ENCODE data around the gene SDK1.
A peak's percentile ranks its signal among the peaks of the same experiment; 100 is the strongest.

SDK1 gene

GRCh38 chr7:3404501-3404900 is 103.4 kb downstream of the SDK1 start:
- DNase-seq = no peak

GRCh38 chr7:3408814-3409595 is 108.0 kb downstream of the SDK1 start:
- no peak for DNase-seq

DNA sequence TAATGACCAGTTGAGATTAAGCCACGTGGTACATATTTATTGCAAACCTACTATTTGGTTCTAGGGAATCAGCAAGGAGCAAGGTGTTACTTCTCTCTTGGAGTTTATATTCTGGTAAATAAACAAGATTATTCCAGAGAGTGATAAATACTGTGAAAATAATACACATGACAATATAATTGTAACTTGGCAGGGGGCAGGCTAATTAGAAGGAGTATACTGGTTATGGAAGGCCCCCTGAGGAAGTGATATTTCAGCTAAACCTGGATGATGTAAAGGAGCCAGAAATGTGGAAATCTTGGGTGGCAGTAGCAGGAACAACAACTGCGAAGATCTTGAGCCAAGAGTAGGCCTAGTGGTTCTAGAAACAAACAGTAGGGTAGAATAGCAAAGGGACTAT is 111.8 kb downstream of the SDK1 start:
- DNase-seq = no peak

GRCh38 chr7:3415861-3416312 is 114.8 kb downstream of the SDK1 start:
- DNase-seq = no peak

GRCh38 chr7:3416453-3416852 is 115.4 kb downstream of the SDK1 start:
- DNase-seq = no peak

DNA sequence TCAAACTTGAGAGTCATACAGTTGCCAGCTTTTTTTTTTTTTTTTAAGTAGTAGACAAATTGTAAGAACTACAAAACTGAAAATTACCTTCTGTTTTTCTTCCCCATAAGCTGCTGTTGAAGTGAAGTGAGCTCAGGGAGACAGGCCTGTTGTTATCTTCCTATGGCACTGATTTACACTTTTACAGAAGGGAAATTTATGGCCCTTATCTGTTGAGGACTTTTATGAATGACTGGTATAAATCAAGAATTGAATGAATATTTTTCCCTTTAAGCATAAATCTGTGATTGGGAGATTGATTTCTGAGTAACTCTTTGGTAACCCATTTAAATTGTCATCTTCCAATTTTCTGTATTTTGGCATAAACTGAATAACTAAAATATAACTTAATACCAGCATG is 124.0 kb downstream of the SDK1 start:
- DNase-seq = no peak

GRCh38 chr7:3426064-3426463 is 125.0 kb downstream of the SDK1 start:
- no peak for DNase-seq

DNA sequence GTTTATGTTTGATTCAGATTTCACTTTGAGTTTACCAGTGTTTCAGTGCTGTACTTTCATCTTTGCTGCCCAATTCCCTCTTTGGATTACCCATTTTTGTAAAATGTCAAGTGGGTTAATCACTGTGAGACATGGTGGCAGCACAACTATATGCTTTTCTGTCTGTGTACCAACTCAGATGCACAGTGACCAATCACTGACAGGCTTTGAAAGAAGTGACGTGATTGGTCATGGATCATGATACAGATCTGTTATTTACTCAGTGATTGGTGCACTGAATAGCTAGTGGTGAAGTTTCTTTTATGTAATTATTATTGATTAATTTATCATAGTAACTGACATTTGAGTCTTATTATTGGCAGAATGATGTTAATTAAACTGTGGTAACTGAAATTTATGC is 126.9 kb downstream of the SDK1 start:
- peak in 7 of 56 donors; percentile 0 to 29 (median 9) for DNase-seq

DNA sequence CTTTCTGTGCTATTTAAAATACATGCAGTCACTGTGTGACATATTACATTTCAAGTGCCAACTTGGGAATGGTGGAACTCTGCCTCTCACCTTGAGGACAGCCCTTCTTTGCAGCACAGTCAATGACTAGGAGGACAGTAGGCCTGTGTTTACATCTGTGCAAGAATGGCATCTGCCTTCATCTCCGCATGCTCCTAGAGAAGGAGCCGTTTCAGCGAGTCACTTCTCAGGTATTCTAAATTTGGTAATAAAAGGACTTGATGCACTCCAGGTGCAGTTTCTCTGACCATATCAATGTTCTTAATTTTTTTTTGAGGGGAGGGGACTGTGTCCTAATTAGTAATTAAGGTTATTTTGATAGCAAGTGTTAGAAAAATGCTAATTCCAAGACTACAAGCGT is 128.9 kb downstream of the SDK1 start:
- no peak for DNase-seq

DNA sequence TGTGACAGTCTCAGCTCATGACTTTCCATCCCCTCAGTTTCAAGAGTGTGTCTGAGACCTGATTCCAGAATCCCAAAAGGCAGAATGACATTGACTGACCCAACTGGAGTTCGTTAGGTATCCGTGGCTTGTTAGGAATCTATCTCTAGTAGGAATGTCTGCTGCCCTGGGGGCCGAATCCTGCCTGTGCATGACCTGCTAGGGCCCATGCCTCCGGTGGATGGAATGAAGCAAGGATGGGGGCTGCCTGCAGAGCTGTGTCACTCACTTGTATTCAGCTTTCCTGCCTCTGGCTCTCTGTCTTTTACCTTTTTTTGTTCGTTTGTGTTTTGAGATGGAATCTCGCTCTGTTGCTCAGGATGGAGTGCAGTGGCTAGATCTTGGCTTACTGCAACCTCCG is 129.5 kb downstream of the SDK1 start:
- no peak for DNase-seq

- DNase-seq = no peak
Observed at GRCh38 chr7:3431306-3431705, 130.3 kb downstream of the SDK1 start.

GRCh38 chr7:3432911-3433310 is 131.9 kb downstream of the SDK1 start:
- no peak for DNase-seq

DNA sequence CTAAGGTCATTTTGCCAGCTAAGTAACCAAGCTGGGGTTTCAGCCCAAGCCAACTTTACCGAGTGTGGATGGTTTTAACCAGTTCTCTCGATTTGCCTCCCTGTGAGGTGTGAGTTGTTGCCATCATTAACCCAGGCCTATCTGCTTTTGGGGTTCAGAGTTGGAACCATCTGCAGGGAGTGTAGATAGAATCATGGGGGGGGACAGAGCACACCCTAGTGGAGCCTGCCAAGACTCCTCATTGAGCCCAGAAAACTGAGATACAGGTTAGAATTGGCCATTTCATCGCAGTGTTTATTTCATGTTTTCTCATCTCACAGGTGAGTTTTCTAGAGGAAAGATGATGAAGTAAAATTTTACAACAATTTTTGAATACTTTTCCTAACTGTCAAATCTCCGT is 133.6 kb downstream of the SDK1 start:
- DNase-seq = no peak

DNA sequence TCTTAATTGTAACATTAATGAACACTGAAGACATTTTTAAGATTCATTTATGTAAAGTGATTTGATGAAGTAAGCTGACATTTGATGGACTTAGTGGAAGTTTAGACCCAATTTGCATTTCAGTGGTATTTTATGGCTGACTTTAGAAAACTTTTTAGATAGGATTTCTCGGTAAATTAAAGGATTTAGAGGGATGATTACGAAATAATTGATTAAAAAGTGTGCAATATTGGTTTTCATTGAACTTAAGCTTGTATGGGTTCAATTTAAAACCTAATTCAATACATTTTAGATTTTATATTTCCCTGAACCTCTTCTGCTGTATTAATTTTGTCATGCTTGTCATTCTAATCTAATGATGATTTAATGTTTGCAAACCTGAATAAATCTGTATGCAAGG is 135.1 kb downstream of the SDK1 start:
- no peak for DNase-seq

DNA sequence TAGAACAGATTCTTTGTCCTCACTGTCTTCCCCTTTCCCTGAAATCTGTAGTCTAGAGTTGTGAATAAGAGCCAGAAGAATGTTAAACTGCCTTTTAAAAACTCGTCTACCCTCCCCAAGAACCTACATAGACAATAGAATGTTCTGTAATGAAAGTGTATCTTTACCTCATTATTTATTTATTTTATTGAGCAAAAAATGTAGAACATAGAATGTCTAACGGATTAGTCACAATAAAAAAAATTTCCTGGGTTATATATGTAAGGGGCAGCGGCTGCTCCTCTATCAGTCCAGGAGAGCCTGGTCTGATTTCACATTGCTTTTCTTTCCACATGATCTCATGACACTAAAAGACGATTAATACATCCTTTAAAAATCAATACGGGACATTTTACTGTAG is 135.7 kb downstream of the SDK1 start:
- no peak for DNase-seq

DNA sequence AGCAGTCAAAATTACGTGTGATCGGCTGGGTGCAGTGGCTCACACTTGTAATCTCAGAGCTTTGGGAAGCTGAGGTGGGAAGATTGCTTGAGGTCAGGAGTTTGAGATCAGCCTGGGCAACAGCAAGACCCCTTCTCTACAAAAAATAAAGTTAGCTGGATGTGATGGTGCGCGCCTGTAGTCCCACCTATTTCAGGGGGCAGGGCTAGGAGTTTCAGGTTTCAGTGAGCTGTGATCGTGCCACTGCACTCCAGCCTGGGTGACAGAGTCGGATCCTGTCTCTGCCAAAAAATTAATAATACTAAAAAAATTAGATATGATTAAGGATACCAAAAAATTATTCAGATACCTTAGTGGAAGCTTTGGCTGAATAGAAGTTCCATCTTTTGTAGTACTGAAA is 136.4 kb downstream of the SDK1 start:
- DNase-seq = no peak

GRCh38 chr7:3438352-3438751 is 137.3 kb downstream of the SDK1 start:
- DNase-seq = no peak

- DNase-seq = no peak
Observed at GRCh38 chr7:3439333-3440030, 138.4 kb downstream of the SDK1 start.

DNA sequence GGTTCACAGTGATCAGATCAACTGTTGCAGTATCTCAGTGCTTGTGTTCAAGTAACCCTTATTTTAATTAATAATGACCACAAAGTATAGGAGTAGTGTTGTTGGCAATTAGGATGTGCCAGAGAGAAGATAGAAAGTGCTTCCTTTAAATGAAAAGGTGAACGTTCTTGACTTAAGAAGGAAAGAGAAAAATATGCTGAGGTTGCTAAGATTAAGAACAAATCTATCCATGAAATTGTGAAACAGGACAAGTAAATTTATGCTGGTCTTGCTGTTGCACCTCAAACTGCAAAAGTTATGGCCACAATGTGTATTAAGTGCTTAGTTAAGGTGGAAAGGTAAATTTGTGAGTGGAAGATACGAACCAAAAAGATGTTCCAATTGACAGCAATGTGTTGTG is 139.5 kb downstream of the SDK1 start:
- no peak for DNase-seq

DNA sequence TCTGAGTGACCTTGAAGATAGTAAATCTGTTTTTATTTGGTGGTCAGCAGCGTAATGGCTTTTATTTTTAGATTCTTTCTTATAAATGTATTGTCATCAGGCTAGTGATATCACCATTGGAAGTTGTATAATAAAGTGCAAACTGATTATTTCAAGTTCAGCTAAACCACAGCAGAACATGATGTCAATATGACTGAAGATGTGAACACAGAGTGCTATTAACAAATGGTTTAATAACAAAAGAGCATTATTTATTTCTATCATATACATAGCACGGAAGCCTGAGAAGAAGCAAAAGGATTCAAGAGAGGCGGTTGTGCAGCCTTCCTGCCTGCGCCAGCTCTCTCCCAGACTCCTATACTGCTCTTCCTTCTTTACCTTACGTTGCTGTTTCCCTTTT is 142.7 kb downstream of the SDK1 start:
- DNase-seq = no peak

DNA sequence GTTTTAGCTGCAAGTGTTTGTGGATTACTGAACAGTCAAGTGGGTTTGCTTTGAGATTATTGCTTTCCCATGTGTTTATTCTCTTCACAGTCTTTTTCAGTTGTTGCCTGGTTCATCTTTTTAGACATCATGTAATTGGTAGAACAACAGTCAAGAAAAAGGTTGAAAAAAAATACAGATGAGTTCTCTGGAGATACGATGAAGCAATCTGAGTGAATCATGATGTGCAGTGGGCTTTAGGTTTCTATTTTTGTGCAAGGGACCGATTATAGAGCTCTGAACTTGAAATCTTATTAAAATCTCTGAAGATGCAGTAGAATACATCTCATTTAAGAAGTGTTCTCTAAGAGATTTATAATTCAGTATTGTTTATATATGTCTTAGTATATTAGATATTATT is 145.7 kb downstream of the SDK1 start:
- DNase-seq = no peak

DNA sequence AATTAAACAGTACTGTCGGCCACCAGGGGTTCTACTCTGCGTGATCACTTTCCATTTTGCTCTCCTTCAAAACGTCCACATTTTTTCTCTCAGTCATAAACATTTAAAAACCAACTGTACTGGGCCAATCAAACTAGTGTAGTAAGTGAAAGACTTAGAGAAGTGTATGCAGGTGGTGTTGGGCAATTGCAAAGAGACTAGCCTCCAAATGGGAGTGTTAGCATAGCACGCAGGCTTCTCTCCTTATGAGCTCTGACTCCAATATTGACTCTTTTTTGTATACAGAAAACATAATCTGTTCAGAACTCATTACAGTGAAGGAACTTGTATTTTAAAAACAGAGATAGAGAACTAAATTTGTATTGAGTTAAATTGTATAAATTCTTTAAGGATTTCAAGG is 150.6 kb downstream of the SDK1 start:
- DNase-seq = no peak

- no peak for DNase-seq
Observed at GRCh38 chr7:3453398-3453797, 152.3 kb downstream of the SDK1 start.
